Left lung (tissue), 10 donors: ENCODE measurements around the gene ANKS3. TPM values are rescaled to one million over a fixed set of nuclear protein-coding genes. Genes with fewer than 3 reads are reported as not detected.
A peak's percentile ranks its signal among the peaks of the same experiment; 100 is the strongest.

Experiments
- ATAC-seq: fragments of 200-7000 bp; cut with Tn5 transposase; one replicate; pipeline ENCODE4 v1.9.1; 2020; ENCODE audit warnings: moderate library complexity
- DNase-seq, 4 donors: peaks; one replicate each; pipeline ENCODE4 v3.0.0-alpha.2; 2013 to 2020
- H3K27ac ChIP-seq, 2 donors: fragments of 200-600 bp; sonication (generic) in 1 of 2; one replicate each; pipeline versions ENCODE4 v1.5.0 to v1.8.0; 2020 to 2021
- H3K27me3 ChIP-seq, 2 donors: fragments of 200-600 bp; sonication (generic) in 1 of 2; one replicate each; pipeline versions ENCODE4 v1.5.0 to v1.8.0; 2020 to 2021
- H3K36me3 ChIP-seq, 2 donors: fragments of 200-600 bp; sonication (generic) in 1 of 2; one replicate each; pipeline versions ENCODE4 v1.5.0 to v1.8.0; 2020 to 2021
- H3K4me1 ChIP-seq, 2 donors: fragments of 200-600 bp; one replicate each; pipeline ENCODE4 v1.8.0; 2021
- H3K4me3 ChIP-seq, 2 donors: fragments of 200-600 bp; sonication (generic) in 1 of 2; one replicate each; pipeline versions ENCODE4 v1.5.0 to v1.8.0; 2020 to 2021; ENCODE audit warnings: mild to moderate bottlenecking in 1 of 2
- H3K9me3 ChIP-seq, 2 donors: fragments of 200-600 bp; sonication (generic) in 1 of 2; one replicate each; pipeline versions ENCODE4 v1.5.0 to v1.8.0; 2020 to 2021
- CTCF ChIP-seq, 2 donors: fragments of 200-600 bp; sonication (generic) in 1 of 2; IDR thresholded peaks; one replicate each; pipeline versions ENCODE4 v1.5.0 to v1.8.0; 2021; ENCODE audit warnings: antibody characterized with exemption in 2 of 2
- intact Hi-C, 2 donors: fragments of 100-400 bp; cut with DNase I; formaldehyde crosslinking; loops; one replicate each; pipeline versions ENCODE4 v1.11.2 to v1.14.2; 2022
- polyA plus RNA-seq, 6 donors: library from polyadenylated mRNA; unstranded; fragments of 120-200 nt; gene quantifications; one replicate each; pipeline ENCODE4 v1.2.1, GENCODE V29; 2013; ENCODE audit not compliant: insufficient read length in 6 of 6
- total RNA-seq, 2 donors: library from RNA; stranded (reverse); fragmentation: NEBNext Ultra II Directional; extraction: Animal tissue kit (Norgen Biotek cat#: 25700); gene quantifications; one replicate each; pipeline ENCODE4 v1.2.1, GENCODE V29; 2021
- donor health status: DM: no; HTN: yes; CAD: no.
- donor health status: DM: no; HTN: no; CAD: no.

ANKS3 gene
- total and polyA plus RNA-seq, 8 donors = 16.1 to 32.8 (median 26.7) TPM

- Histone ChIP-seq H3K36me3 (peaks cover 0 to 82% of the 10 kb centered on the region in 2 donors), H3K27me3 (no peaks in the 10 kb centered on the region), H3K27ac (no peak overlapping the region), H3K4me3 (no peak overlapping the region), H3K4me1 (peaks cover 7 to 14% of the 10 kb centered on the region in 2 donors), H3K9me3 (no peaks in the 10 kb centered on the region)
- peak in 1 of 4 donors; percentile 75 for DNase-seq
- intact Hi-C loops = no loop called here
- TF ChIP-seq CTCF (IDR thresholded peaks at IDR 0.05) = no peak
- ATAC-seq = no peak
Measured at GRCh38 chr16:4697848-4698291, 36.2 kb downstream of the ANKS3 start.

GRCh38 chr16:4696905-4697847 is 36.9 kb downstream of the ANKS3 start:
- intact Hi-C loops = no loop called here
- Histone ChIP-seq H3K4me3 (no peak overlapping the region), H3K4me1 (peaks cover 12 to 21% of the 10 kb centered on the region in 2 donors), H3K27ac (no peak overlapping the region), H3K9me3 (no peaks in the 10 kb centered on the region), H3K36me3 (peaks cover 0 to 75% of the 10 kb centered on the region in 2 donors), H3K27me3 (no peaks in the 10 kb centered on the region)
- ATAC-seq = no peak
- no peak for DNase-seq
- TF ChIP-seq CTCF (IDR thresholded peaks at IDR 0.05) = no peak

GRCh38 chr16:4696172-4696904 is 37.7 kb downstream of the ANKS3 start:
- no peak overlapping the region for H3K27ac ChIP-seq
- TF ChIP-seq CTCF (IDR thresholded peaks at IDR 0.05) = no peak
- H3K4me3 ChIP-seq = no peak overlapping the region
- H3K9me3 ChIP-seq = no peaks in the 10 kb centered on the region
- intact Hi-C loops = no loop called here
- ATAC-seq = no peak
- no peaks in the 10 kb centered on the region for H3K27me3 ChIP-seq
- peaks cover 0 to 67% of the 10 kb centered on the region in 2 donors for H3K36me3 ChIP-seq
- no peak for DNase-seq
- H3K4me1 ChIP-seq = peaks cover 12 to 23% of the 10 kb centered on the region in 2 donors

- H3K27ac ChIP-seq = no peak overlapping the region
- TF ChIP-seq CTCF (IDR thresholded peaks at IDR 0.05) = no peak
- intact Hi-C loops = no loop called here
- H3K4me3 ChIP-seq = peak overlapping the region in 1 of 2 donors; percentile 99
- H3K27me3 ChIP-seq = no peaks in the 10 kb centered on the region
- ATAC-seq (no peak), DNase-seq (no peak)
- peaks cover 0 to 60% of the 10 kb centered on the region in 2 donors for H3K36me3 ChIP-seq
- H3K4me1 ChIP-seq = peaks cover 12 to 30% of the 10 kb centered on the region in 2 donors
- H3K9me3 ChIP-seq = no peaks in the 10 kb centered on the region
Measured at GRCh38 chr16:4695473-4696171, 38.4 kb downstream of the ANKS3 start.
